K562 (cell line): ENCODE results near the gene AGPAT4. TPM values are rescaled to one million over a fixed set of nuclear protein-coding genes. Genes with fewer than 3 reads are reported as not detected.

Experiments used
- ATAC-seq: fragments of 200-7000 bp; cut with Tn5 transposase; 3 replicates; pipeline ENCODE4 v1.9.1; 2020; ENCODE audit warnings: moderate library complexity
- BruUV-seq: library from RNA; stranded (reverse); fragments of 400-500 nt; replicated peaks from 2 replicates; lab custom pipeline; 2021; lab: Mats Ljungman, UMichigan
- CTCF ChIA-PET: fragments of 300-600 bp; formaldehyde crosslinking; extraction: SDS; loops from one replicate; lab custom pipeline; 2021; ENCODE audit warnings: low intra/inter-chr PET ratio; lab: Yijun Ruan, JAX
- POLR2A ChIA-PET: fragments of 300-600, 350-650 bp; sonication (Branson Sonifier 250); formaldehyde crosslinking; extraction: SDS; loops from one replicate; lab custom pipeline; 2021; ENCODE audit warnings: antibody characterized with exemption, inconsistent platforms; lab: Yijun Ruan, JAX
- DNase-seq, 4 experiments: peaks; one replicate each; pipeline versions ENCODE4 v3.0.0 to v3.0.0-alpha.2; 2011 to 2018; ENCODE audit warnings: low spot score in 3 of 4, mixed read lengths in 3 of 4; ENCODE audit errors: extremely low read depth in 1 of 4
- FAIRE-seq: peaks from 2 replicates; lab custom pipeline; 2011; peaks lifted over from hg19 to GRCh38; lab: Jason Lieb, UNC
- H2AFZ ChIP-seq: 2 replicates; pipeline ENCODE4 v1.6.0; 2011; ENCODE audit warnings: low read depth, low read length, control low read depth, inconsistent platforms
- H3K27ac ChIP-seq: fragments of 200-600 bp; 3 replicates; pipeline ENCODE4 v1.8.0; 2011; ENCODE audit warnings: low read depth, mild to moderate bottlenecking, control low read depth, inconsistent platforms, low read length, moderate library complexity, mixed read lengths; ENCODE audit errors: extremely low read depth
- H3K27me3 ChIP-seq, 2 experiments: fragments of 300-600 bp in 1 of 2; 2 replicates in 1 of 2; 3 replicates in 1 of 2; pipeline versions ENCODE4 v1.6.0 to v1.8.0; 2011; ENCODE audit warnings: inconsistent platforms in 2 of 2, low read length in 2 of 2, mild to moderate bottlenecking in 1 of 2, mixed read lengths in 1 of 2, moderate library complexity in 1 of 2; ENCODE audit not compliant: control insufficient read depth in 2 of 2, insufficient read depth in 2 of 2
- H3K36me3 ChIP-seq: fragments of 300-600 bp; 3 replicates; pipeline ENCODE4 v1.8.0; 2011; ENCODE audit warnings: mild to moderate bottlenecking, low read length, inconsistent platforms; ENCODE audit not compliant: control insufficient read depth, insufficient read depth
- H3K4me1 ChIP-seq, 2 experiments: fragments of 200-600 bp in 1 of 2; replicated peaks in 1 of 2; 2 replicates in 1 of 2; 3 replicates in 1 of 2; pipeline versions ENCODE4 v1.5.1 to v1.8.0; 2011; ENCODE audit warnings: inconsistent platforms in 2 of 2, low read length in 2 of 2, mild to moderate bottlenecking in 1 of 2, mixed read lengths in 1 of 2, moderate library complexity in 1 of 2; ENCODE audit not compliant: control insufficient read depth in 2 of 2, insufficient read depth in 2 of 2
- H3K4me2 ChIP-seq: 2 replicates; pipeline ENCODE4 v1.6.1; 2011; ENCODE audit warnings: low read length, control low read depth, inconsistent platforms, mixed read lengths; ENCODE audit not compliant: insufficient read depth
- H3K4me3 ChIP-seq: fragments of 200-600 bp; sonication (generic), shearing (Covaris generic); 2 replicates; pipeline ENCODE4 v1.5.1; 2016; ENCODE audit warnings: control low read depth, inconsistent platforms
- H3K79me2 ChIP-seq: fragments of 200-600 bp; 3 replicates; pipeline ENCODE4 v1.8.0; 2011; ENCODE audit warnings: low read length, inconsistent platforms; ENCODE audit not compliant: control insufficient read depth, insufficient read depth
- H3K9ac ChIP-seq, 2 experiments: 2 replicates each; pipeline versions ENCODE4 v1.6.0 to v1.6.1; 2011; ENCODE audit warnings: low read depth in 2 of 2, low read length in 2 of 2, control low read depth in 1 of 2, inconsistent platforms in 1 of 2, mild to moderate bottlenecking in 1 of 2, mixed read lengths in 1 of 2; ENCODE audit not compliant: insufficient read depth in 1 of 2
- H3K9me1 ChIP-seq: one replicate; pipeline ENCODE4 v1.6.0; 2011; ENCODE audit warnings: inconsistent platforms, mild to moderate bottlenecking, low read length, moderate library complexity; ENCODE audit not compliant: control insufficient read depth, insufficient read depth
- H3K9me3 ChIP-seq: replicated peaks from 2 replicates; pipeline ENCODE4 v1.5.1; 2011; ENCODE audit warnings: low read depth, low read length, inconsistent platforms; ENCODE audit not compliant: control insufficient read depth, insufficient read depth
- H4K20me1 ChIP-seq: replicated peaks from 2 replicates; pipeline ENCODE4 v1.6.1; 2011; ENCODE audit warnings: low read length, inconsistent platforms, mixed read lengths; ENCODE audit not compliant: control insufficient read depth, insufficient read depth
- ARID3B ChIP-seq: fragments of 250-450 bp; sonication (Bioruptor Pico); IDR thresholded peaks from 2 replicates; pipeline ENCODE4 v1.4.0; 2020; ENCODE audit warnings: borderline replicate concordance
- ATF3 ChIP-seq, 2 experiments: fragments of 450-650 bp in 1 of 2; sonication (generic) in 1 of 2; formaldehyde crosslinking in 1 of 2; IDR thresholded peaks in 1 of 2; conservative IDR thresholded peaks in 1 of 2; 2 replicates each; pipeline versions ENCODE4 v1.6.1 to v1.8.1; 2016 to 2023; ENCODE audit warnings: mild to moderate bottlenecking in 2 of 2, moderate library complexity in 2 of 2, inconsistent platforms in 1 of 2, missing genetic modification reagents in 1 of 2
- CBX3 ChIP-seq, 2 experiments: IDR thresholded peaks; 1 replicate in 1 of 2; 2 replicates in 1 of 2; pipeline ENCODE4 v1.6.1; 2012; ENCODE audit warnings: inconsistent platforms in 2 of 2, low read length in 2 of 2, borderline replicate concordance in 1 of 2, control low read depth in 1 of 2
- CEBPB ChIP-seq: fragments of 450-650 bp; IDR thresholded peaks from 2 replicates; pipeline ENCODE4 v1.6.1; 2016; ENCODE audit warnings: missing genetic modification characterization, missing compliant biosample characterization
- CEBPG ChIP-seq, 3 experiments: fragments of 200-800 bp in 1 of 3; sonication (Bioruptor generic) in 1 of 3; sonication (generic) in 1 of 3; formaldehyde crosslinking in 1 of 3; IDR thresholded peaks in 2 of 3; conservative IDR thresholded peaks in 1 of 3; 2 replicates each; pipeline versions ENCODE4 v1.6.1 to v1.8.0; 2016 to 2022; ENCODE audit warnings: missing compliant biosample characterization in 2 of 3, missing genetic modification characterization in 2 of 3, mild to moderate bottlenecking in 1 of 3, missing genetic modification reagents in 1 of 3
- GABPB1 ChIP-seq: sonication (generic); formaldehyde crosslinking; IDR thresholded peaks from 2 replicates; pipeline ENCODE4 v1.8.0; 2022; ENCODE audit warnings: mild to moderate bottlenecking, missing genetic modification reagents
- MAZ ChIP-seq, 2 experiments: fragments of 450-650 bp in 1 of 2; sonication (generic) in 1 of 2; formaldehyde crosslinking; IDR thresholded peaks in 1 of 2; conservative IDR thresholded peaks in 1 of 2; 2 replicates each; pipeline versions ENCODE4 v1.4.0 to v1.5.0; 2020; ENCODE audit warnings: mild to moderate bottlenecking in 1 of 2, missing genetic modification reagents in 1 of 2
- MEF2A ChIP-seq: IDR thresholded peaks from 2 replicates; pipeline ENCODE4 v1.6.1; 2011; ENCODE audit warnings: low read depth, mild to moderate bottlenecking, low read length, moderate library complexity; ENCODE audit not compliant: control insufficient read depth
- MIER1 ChIP-seq: fragments of 450-650 bp; IDR thresholded peaks from 2 replicates; pipeline ENCODE4 v1.6.1; 2016; ENCODE audit warnings: antibody characterized with exemption, mild to moderate bottlenecking, low read depth
- MXD1 ChIP-seq: fragments of 250-450 bp; sonication (Bioruptor Pico); IDR thresholded peaks from 2 replicates; pipeline ENCODE4 v1.8.0; 2021; ENCODE audit warnings: borderline replicate concordance, mild to moderate bottlenecking, moderate library complexity; ENCODE audit not compliant: poor library complexity, severe bottlenecking
- RBM25 ChIP-seq: fragments of 200-400 bp; formaldehyde crosslinking; IDR thresholded peaks from 2 replicates; pipeline ENCODE4 v1.6.1; 2018; ENCODE audit warnings: low read length, low read depth, moderate library complexity; ENCODE audit not compliant: severe bottlenecking
- RBM34 ChIP-seq: fragments of 200-400 bp; formaldehyde crosslinking; IDR thresholded peaks from 2 replicates; pipeline ENCODE4 v1.6.1; 2018; ENCODE audit warnings: low read length, borderline replicate concordance; ENCODE audit not compliant: insufficient read depth
- TRIM28 ChIP-seq: fragments of 450-650 bp; IDR thresholded peaks from 2 replicates; pipeline ENCODE4 v1.6.1; 2017
- ZFP30 ChIP-seq: fragments of 250-450 bp; sonication (Bioruptor Pico); IDR thresholded peaks from 2 replicates; pipeline ENCODE4 v1.8.0; 2022; ENCODE audit warnings: moderate library complexity, mild to moderate bottlenecking, inconsistent platforms, borderline replicate concordance
- ZKSCAN8 ChIP-seq: fragments of 200-800 bp; sonication (Bioruptor generic); IDR thresholded peaks from 2 replicates; pipeline ENCODE4 v1.6.1; 2016; ENCODE audit warnings: missing genetic modification characterization, missing compliant biosample characterization
- WGBS: fragments of 100-300 bp; shearing (Covaris generic); methylation state at CpG from one replicate; pipeline ENCODE4 v1.1.6; 2016; ENCODE audit warnings: low coverage, mixed read lengths; ENCODE audit not compliant: insufficient coverage; ENCODE audit errors: missing lambda C conversion rate; 5-methylcytosine and 5-hydroxymethylcytosine counted together
- in situ Hi-C: fragments of 300-500 bp; cut with MboI; formaldehyde crosslinking; loops from 4 replicates; pipeline ENCODE4 v1.15.0; 2018; ENCODE audit warnings: inconsistent platforms, mixed read lengths
- intact Hi-C: fragments of 100-400 bp; cut with micrococcal nuclease; formaldehyde crosslinking; loops from 2 replicates; pipeline ENCODE4 v1.14.2; 2022
- polyA plus RNA-seq, 8 experiments: library from polyadenylated mRNA; depleted of rRNA in 4 of 8; stranded (reverse) in 5 of 8; unstranded in 3 of 8; fragments of >200 nt; fragmentation: Nextera tagmentation in 2 of 8; fragmentation: Illumina TruSeq in 1 of 8; extraction: Ambion mirVana in 2 of 8; extraction: Trizol in 1 of 8; gene quantifications; 2 replicates each; pipeline versions ENCODE4 v1.2.1 to v1.2.3, GENCODE V29; 2011 to 2014; ENCODE audit warnings: inconsistent platforms in 1 of 8, missing spikeins in 1 of 8
- total RNA-seq, 7 experiments: library from RNA; depleted of rRNA in 6 of 7; stranded (reverse); fragments of >200 nt in 6 of 7; fragmentation: Illumina TruSeq in 2 of 7; extraction: Trizol in 2 of 7; gene quantifications; 2 replicates each; pipeline versions ENCODE4 v1.2.1 to v1.2.3, GENCODE V29; 2011 to 2021; ENCODE audit warnings: low replicate concordance in 1 of 7

The AGPAT4 gene
- total and polyA plus RNA-seq, 9 of the 15 experiments (the other 6 are each of a cell fraction or from before 2014, with no cell fraction given), result 2.2 to 15.0 (median 5.7) TPM

- Histone ChIP-seq H3K9me1 (no peaks in the 10 kb centered on the region), H3K27ac (no peak overlapping the region), H3K9me3 (peaks cover 11% of the 10 kb centered on the region; the same call in 1 of the 2 replicates), H3K4me3 (no peak overlapping the region), H4K20me1 (no peaks in the 10 kb centered on the region), H3K4me2 (no peak overlapping the region), H3K36me3 (no peaks in the 10 kb centered on the region; the same call in 2 of the 3 replicates), H3K4me1 (peaks cover 2 to 3% of the 10 kb centered on the region in 2 experiments; a peak in 2 of 5 replicates), H2AFZ (no peak overlapping the region), H3K9ac (no peak overlapping the region), H3K27me3 (no peaks in the 10 kb centered on the region), H3K79me2 (no peaks in the 10 kb centered on the region)
- ATAC-seq (0 out of 3 replicates have a peak, but pooled peaks have one; percentile 31), DNase-seq (no peak), FAIRE-seq (no peak)
- 44% methylated on average over 5 of the region's 5 CpGs for WGBS
- CTCF ChIA-PET, result no interaction called here
- no TSS peak for BruUV-seq
- intact Hi-C loops (no loop called here), in situ Hi-C loops (no loop called here)
- POLR2A ChIA-PET, result interaction anchor here (0.8 to 1.1 kb wide), 3 partner anchors 10 to 16 kb away, joined by 3 to 4 read pairs (median 3); no protein-coding TSS in a partner anchor
- TF ChIP-seq MXD1 (CRISPR knock-in tag), result no peak
- TF ChIP-seq RBM25, result peak; percentile 64
- TF ChIP-seq MIER1, result no peak
- TF ChIP-seq ZKSCAN8 (CRISPR knock-in tag), result no peak
- TF ChIP-seq MEF2A, result no peak
- peak in 1 of 2 experiments; percentile 93; a peak in 2 of 3 replicates for TF ChIP-seq CBX3 (IDR thresholded peaks at IDR 0.05; ENCODE audit: borderline replicate concordance in 1 of 2, low read length in 2 of 2)
- no peak for TF ChIP-seq ARID3B (CRISPR knock-in tag)
- TF ChIP-seq MAZ (CRISPR knock-in tag; conservative IDR thresholded peaks at IDR 0.05 in 1 of 2, IDR thresholded peaks at IDR 0.05 in 1 of 2), result no peak
- peak; percentile 61; the same call in 1 of the 2 replicates for TF ChIP-seq ZFP30 (CRISPR knock-in tag)
- TF ChIP-seq TRIM28, result peak; percentile 75; the same call in 1 of the 2 replicates
- TF ChIP-seq GABPB1 (CRISPR knock-in tag), result no peak
- TF ChIP-seq CEBPG (CRISPR knock-in tag; IDR thresholded peaks at IDR 0.05), result peak; percentile 71; the same call in 1 of the 2 replicates
- peak; percentile 88 to 94 for TF ChIP-seq CEBPG (tag; conservative IDR thresholded peaks at IDR 0.05 in 1 of 2, IDR thresholded peaks at IDR 0.05 in 1 of 2)
- TF ChIP-seq RBM34, result no peak
- TF ChIP-seq CEBPB (tag), result peak; percentile 86
- peak; percentile 92 for TF ChIP-seq ATF3 (IDR thresholded peaks at IDR 0.05)
- no peak for TF ChIP-seq ATF3 (CRISPR knock-in tag; conservative IDR thresholded peaks at IDR 0.05)
Measured at GRCh38 chr6:161192636-161193411, 81.0 kb downstream of the AGPAT4 start.
